Activated CD8-positive, alpha-beta memory T cell treated with anti-CD3 and anti-CD28 coated beads, Interleukin-2, amount 50 U/mL, for 24 hours (primary cell): Measurements from ENCODE around the gene ZNF764.
"Not testable (repeated sequence)": the region's sequence is repeated elsewhere in the genome, so short reads cannot be mapped to it uniquely, and the experiment has no call there.

ENCODE experiments used
- DNase-seq: peaks from one replicate; pipeline ENCODE4 v3.0.0-alpha.2; 2020; ENCODE audit errors: extremely low read depth

ZNF764 gene

DNA sequence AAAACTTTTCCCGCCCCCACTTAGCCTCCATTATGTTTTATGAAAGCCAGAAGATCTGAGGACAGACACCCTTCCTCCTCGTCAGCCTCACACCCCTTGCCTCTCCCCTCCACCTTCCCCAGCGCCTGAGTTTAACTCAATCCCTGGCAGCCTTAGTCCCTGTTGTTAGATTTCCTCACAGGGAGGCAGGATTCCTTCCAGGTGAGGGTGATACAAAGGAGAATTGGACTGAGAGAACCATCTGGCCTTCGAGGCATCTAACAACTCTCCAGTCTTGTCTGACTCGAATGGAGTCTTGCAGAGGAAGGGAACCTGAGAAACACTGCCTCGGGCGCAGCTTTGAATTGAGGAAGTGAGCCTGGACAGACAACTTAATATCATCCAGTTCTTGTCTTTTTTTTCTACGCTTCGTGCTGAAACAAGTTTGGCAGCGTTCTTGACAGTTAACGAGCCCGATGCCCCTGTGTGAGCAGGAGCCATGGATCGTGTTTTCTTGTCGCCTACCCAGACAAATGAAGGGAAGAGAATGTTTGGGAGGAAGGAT lies 30.5 kb downstream of the ZNF764 start:
- DNase-seq = no peak

DNA sequence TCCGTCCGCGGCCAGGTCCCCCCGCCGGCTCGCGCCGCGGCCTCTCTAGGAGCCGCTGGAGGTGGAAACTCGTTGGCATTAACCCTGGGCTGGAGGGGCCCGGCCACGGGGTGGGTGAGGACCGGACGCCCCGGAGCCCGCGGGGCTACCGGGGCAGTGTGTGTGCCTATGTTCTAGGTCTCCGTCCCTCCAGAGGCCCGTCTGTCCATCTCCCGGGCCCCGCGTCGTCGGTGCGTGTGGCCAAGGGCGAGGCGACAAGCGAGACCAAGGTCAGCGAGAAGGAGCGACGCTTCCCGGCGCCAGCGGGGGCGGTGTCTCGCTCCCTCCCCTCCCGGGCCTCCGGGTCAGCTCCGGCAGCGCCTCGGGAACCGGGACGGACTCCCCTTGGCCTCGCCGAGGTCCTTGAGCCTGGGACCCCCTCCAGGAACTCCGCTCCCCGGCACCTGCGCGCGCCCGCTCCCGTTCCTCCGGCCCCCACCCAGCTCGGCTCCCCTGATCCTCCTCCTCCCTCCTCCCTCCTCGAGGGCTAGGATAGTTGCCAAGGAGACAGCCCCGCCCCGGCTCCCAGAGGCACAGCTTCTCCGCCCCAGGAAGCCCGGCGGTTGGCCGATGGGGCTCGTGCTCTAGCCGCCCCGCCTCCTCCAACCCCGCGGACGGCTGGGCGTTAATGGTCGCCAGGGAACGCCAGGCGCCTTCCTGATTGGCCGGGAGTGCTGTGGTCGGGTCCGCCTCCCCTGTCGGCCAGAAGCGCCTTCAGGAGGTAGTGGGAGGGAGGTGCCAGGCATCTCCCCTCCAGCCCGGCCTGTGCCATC lies 31.1 kb downstream of the ZNF764 start:
- peak; percentile 86 for DNase-seq

DNA sequence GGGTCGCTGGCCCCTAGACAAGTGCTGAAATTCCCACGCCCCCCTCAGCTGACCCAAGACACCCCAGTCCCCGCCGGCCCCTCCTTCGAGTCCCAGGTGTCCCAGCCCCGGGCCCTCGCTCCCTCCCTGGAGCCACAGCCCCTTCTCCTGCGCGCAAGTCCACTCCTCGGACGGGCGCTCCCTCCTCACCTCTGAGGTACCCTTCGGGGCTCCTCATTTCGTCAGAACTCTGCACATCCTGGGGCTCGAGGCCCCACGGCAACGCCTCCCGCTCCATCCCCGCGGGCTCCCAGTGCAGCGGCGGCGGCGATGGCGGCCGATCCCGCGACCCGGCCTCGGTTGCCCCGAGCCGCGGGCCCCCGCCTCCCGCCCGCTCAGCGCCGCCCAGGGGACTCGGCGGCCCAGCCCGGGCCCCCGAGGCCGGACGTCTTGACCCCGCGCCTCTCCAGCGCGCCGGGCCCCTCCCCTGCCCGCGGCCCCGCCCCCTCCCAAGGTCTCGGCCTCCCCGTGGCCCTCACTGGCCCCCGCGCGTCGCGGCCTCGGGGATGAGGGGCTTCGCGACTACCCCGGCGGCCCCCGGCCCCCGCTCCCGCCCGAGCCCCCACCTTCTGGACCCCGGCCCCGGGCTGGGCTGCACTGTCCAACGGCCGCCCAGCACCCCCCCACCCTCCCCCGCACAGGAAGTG lies 31.9 kb downstream of the ZNF764 start, which contains the start of gene ZNF768:
Gene ZNF768 (minus strand): TSS at position 430 of the 686 bp plus-strand sequence. CDS start 153 bp downstream, at position 277.
- no peak for DNase-seq

GRCh38 chr16:30525844-30526136 lies 32.4 kb downstream of the ZNF764 start:
- DNase-seq = no peak

- DNase-seq = no peak
Measured at GRCh38 chr16:30524575-30525568, 33.3 kb downstream of the ZNF764 start.

- DNase-seq = no peak
Measured at GRCh38 chr16:30523768-30524574, 34.2 kb downstream of the ZNF764 start.

GRCh38 chr16:30522702-30523463 lies 35.3 kb downstream of the ZNF764 start:
- not testable (repeated sequence) for DNase-seq

GRCh38 chr16:30521873-30522641 lies 36.1 kb downstream of the ZNF764 start:
- DNase-seq = no peak

DNA sequence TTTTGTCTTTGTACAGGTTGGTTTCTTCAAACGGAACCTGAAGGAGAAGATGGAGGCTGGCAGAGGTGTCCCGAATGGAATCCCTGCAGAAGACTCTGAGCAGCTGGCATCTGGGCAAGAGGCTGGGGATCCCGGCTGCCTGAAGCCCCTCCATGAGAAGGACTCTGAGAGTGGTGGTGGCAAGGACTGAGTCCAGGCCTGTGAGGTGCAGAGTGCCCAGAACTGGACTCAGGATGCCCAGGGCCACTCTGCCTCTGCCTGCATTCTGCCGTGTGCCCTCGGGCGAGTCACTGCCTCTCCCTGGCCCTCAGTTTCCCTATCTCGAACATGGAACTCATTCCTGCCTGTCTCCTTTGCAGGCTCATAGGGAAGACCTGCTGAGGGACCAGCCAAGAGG lies 36.7 kb downstream of the ZNF764 start:
- no peak for DNase-seq

GRCh38 chr16:30519120-30520049 lies 38.8 kb downstream of the ZNF764 start:
- no peak for DNase-seq

DNA sequence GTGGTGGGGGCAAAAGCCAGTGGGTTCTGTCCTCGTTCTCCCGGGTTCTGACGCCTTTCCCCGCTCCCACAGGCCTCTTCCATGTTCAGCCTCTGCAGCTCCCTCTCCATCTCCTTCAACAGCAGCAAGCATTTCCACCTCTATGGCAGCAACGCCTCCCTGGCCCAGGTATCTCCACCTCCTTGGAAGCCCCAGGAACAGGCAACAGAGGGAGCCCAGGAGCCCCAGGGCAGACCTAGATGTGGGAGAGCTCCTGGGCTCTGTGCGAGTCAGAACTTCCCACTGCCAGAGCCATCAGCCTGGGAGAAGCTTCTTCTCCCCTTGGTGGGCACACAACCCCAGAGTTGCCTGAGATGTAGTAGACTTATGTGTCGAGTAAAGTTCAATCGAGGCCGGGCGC lies 39.6 kb downstream of the ZNF764 start:
- DNase-seq = no peak

DNA sequence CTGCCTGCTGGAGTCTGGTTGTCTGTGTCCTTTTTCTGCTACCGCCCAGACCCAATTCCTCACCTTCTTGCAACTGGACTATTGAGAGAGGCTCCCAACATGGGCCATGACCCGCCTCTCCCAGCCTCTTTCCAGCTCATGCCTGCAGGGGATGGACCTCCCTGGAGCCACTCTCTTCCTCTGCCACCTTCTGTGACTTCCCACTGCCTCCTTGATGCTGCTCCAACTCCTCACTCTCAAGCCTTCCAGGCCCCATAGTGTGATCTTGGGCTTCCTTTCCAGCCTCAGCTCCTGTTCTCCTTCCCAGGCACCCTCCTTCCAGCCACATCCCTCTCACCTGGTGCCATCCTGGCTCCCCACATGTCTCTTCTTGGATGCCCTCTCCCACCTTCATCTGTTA lies 42.9 kb downstream of the ZNF764 start:
- DNase-seq = no peak

GRCh38 chr16:30511509-30511908 lies 46.7 kb downstream of the ZNF764 start:
- DNase-seq = no peak

GRCh38 chr16:30510376-30510938 lies 47.7 kb downstream of the ZNF764 start:
- DNase-seq = no peak

DNA sequence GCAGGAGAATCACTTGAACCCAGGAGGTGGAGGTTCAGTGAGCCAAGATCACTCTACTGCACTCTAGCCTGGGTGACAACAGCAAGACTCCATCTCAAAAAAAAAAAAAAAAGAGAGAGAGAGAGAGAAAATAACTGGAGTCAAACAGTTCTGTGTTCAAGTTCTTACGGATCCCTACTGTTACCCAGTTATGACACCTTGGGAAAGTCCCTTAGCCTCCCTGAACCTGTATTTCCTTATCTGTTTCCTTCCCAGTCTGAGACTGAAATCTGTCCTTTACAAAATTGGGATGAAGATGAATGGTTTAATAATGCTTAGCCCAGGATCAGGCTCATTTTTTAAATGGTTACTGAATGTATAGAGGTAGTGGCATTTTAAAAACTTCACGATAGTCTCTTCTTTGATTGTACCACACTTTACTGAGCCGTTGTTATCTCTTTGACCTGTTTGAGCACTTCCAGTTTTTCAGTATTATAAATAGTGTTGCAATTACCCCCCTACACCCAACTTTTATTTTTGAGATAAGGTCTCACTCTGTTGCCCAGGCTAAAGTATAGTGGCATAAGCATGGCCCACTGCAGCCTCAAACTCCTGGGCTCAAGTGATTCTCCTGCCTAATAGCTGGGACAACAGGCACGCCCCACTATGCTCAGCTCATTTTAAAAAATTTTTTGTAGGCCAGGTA lies 49.0 kb downstream of the ZNF764 start:
- DNase-seq = no peak
